ENCODE results near the gene LRRC46. TPM values are rescaled to one million over a fixed set of nuclear protein-coding genes. Genes with fewer than 3 reads are reported as not detected.

The LRRC46 gene
- total RNA-seq, 1 experiment from 2014 or later: 0.31 TPM

DNA sequence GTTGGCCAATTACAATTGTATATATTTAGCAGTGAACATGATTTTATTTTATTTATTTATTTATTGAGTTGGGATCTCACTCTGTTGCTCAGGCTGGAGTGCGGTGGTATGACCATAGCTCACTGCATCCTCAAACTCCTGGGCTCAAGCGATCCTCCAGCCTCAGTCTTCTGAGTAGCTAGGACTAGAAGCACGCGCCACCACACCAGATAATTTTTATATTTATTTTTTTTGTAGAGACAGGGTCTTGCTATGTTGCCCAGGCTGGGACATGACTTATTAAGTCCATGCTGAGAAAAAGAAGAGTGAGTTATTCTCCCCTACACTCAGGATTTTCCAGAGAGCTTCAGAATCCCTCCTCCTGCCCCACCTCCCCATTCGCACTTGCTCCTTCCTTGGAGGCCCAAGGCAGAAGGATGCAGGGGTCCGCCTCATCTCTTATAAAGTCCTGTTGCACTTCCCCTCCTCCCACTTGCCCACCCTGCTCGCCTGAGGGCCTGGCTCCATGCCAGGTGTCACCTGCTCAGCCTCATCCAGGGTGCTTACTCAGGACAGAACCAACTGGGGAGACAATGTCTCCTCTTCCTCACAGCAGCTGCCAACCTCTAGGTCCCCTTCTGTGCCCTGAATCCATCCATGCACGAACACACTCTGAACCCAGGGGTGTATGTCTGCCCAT, 48.4 kb downstream of the LRRC46 start:
- no CpG with 5 or more reads among the region's 8 CpGs for WGBS (ENCODE audit: extremely low coverage, insufficient read length, low lambda C conversion rate)
- no peaks in the 10 kb centered on the region for H3K79me2 ChIP-seq (ENCODE audit: insufficient read depth, low read length)
- H3K9me3 ChIP-seq (ENCODE audit: control insufficient read depth, low read depth, low read length): no peaks in the 10 kb centered on the region
- no peak overlapping the region for H4K5ac ChIP-seq (ENCODE audit: insufficient read length, low read depth, low read length)
- Mint-ChIP-seq H3K4me3 (no peak overlapping the region), H3K36me3 (ENCODE audit: insufficient read depth in 1 of 3, low read depth in 3 of 3) (no peaks in the 10 kb centered on the region), H3K27ac (no peak overlapping the region), H3K27me3 (ENCODE audit: low read depth) (peaks cover 43% of the 10 kb centered on the region), H3K9me3 (no peaks in the 10 kb centered on the region), H3K4me1 (peaks cover 28 to 40% of the 10 kb centered on the region in 2 experiments)
- H3K4me1 ChIP-seq (ENCODE audit: insufficient read depth, low read length): peaks cover 7% of the 10 kb centered on the region; the same call in 1 of the 2 replicates
- H3K56ac ChIP-seq (ENCODE audit: insufficient read length, low read depth, low read length): no peak overlapping the region
- no peak overlapping the region for H2BK120ac ChIP-seq (ENCODE audit: low read depth, low read length, poor library complexity, severe bottlenecking)
- no peak overlapping the region for H3K9ac ChIP-seq (ENCODE audit: extremely low read depth, insufficient read length, low read length)
- no peak overlapping the region for H4K8ac ChIP-seq (replicated peaks; ENCODE audit: insufficient read length, low read depth, low read length)
- no peak overlapping the region for H4K91ac ChIP-seq (ENCODE audit: insufficient read length, low read depth, low read length)
- H3K23ac ChIP-seq (ENCODE audit: insufficient read length, low read depth, low read length): no peak overlapping the region
- H3K79me1 ChIP-seq (ENCODE audit: insufficient read depth, low read depth, low read length, poor library complexity, severe bottlenecking): no peaks in the 10 kb centered on the region
- no peaks in the 10 kb centered on the region; the same call in 1 of the 2 replicates for H3K27me3 ChIP-seq (ENCODE audit: insufficient read depth, low read length)
- H4K20me1 ChIP-seq (ENCODE audit: control insufficient read depth, insufficient read depth, insufficient read length): no peaks in the 10 kb centered on the region
- no peak overlapping the region for H2BK5ac ChIP-seq (ENCODE audit: insufficient read length, low read length)
- DNase-seq: no peak
- H2AK5ac ChIP-seq (ENCODE audit: insufficient read length, low read length): no peak overlapping the region
- H3K23me2 ChIP-seq (ENCODE audit: insufficient read length, low read depth, low read length, poor library complexity, severe bottlenecking): no peaks in the 10 kb centered on the region
- no peak overlapping the region for H3K18ac ChIP-seq (ENCODE audit: insufficient read length, low read depth, low read length)
- H3K4me2 ChIP-seq (ENCODE audit: insufficient read depth, insufficient read length, low read length): no peak overlapping the region
- no peak overlapping the region for H3K27ac ChIP-seq (ENCODE audit: insufficient read length, low read depth, low read length)
- TF ChIP-seq, protein P1, sequence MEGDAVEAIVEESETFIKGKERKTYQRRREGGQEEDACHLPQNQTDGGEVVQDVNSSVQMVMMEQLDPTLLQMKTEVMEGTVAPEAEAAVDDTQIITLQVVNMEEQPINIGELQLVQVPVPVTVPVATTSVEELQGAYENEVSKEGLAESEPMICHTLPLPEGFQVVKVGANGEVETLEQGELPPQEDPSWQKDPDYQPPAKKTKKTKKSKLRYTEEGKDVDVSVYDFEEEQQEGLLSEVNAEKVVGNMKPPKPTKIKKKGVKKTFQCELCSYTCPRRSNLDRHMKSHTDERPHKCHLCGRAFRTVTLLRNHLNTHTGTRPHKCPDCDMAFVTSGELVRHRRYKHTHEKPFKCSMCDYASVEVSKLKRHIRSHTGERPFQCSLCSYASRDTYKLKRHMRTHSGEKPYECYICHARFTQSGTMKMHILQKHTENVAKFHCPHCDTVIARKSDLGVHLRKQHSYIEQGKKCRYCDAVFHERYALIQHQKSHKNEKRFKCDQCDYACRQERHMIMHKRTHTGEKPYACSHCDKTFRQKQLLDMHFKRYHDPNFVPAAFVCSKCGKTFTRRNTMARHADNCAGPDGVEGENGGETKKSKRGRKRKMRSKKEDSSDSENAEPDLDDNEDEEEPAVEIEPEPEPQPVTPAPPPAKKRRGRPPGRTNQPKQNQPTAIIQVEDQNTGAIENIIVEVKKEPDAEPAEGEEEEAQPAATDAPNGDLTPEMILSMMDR (conservative IDR thresholded peaks at IDR 0.05): no peak
- H2BK15ac ChIP-seq (ENCODE audit: low read depth, low read length): no peak overlapping the region
- no peak overlapping the region for H2BK20ac ChIP-seq (ENCODE audit: low read depth, low read length, poor library complexity, severe bottlenecking)
- H2AFZ ChIP-seq (ENCODE audit: low read length): no peak overlapping the region
- H3K14ac ChIP-seq (ENCODE audit: insufficient read depth, low read length): no peak overlapping the region
- H2BK12ac ChIP-seq (ENCODE audit: insufficient read length, low read depth, low read length): no peak overlapping the region
- H3T11ph ChIP-seq (ENCODE audit: low read length): no peak overlapping the region
- no peak overlapping the region for H3K4ac ChIP-seq (ENCODE audit: low read depth, low read length)

Measured in H9 (cell line).